ENCODE measurements around the gene RAB31. TPM values are rescaled to one million over a fixed set of nuclear protein-coding genes. Genes with fewer than 3 reads are reported as not detected.

Gene RAB31
- total RNA-seq, 4 donors from 2014 or later: 17.4 to 76.0 (median 45.0) TPM

- Histone ChIP-seq H3K36me3 (no peaks in the 10 kb centered on the region), H3K9me3 (no peaks in the 10 kb centered on the region), H3K4me1 (peaks cover 19 to 58% (median 53%) of the 10 kb centered on the region in 3 donors), H3K27me3 (no peaks in the 10 kb centered on the region), H3K27ac (peak overlapping the region; percentile 70 to 88 (median 80)), H3K4me3 (no peak overlapping the region)
- TF ChIP-seq CTCF (IDR thresholded peaks at IDR 0.05) (no peak), POLR2A (IDR thresholded peaks at IDR 0.05) (peak in 1 of 4 donors; percentile 46)
- WGBS, 2 donors: 27 to 37% methylated on average over 13 to 14 of the region's 14 CpGs
- intact Hi-C loops (cut with DNase I): no loop called here
- DNase-seq: no peak
Observed at GRCh38 chr18:9827793-9828505, 119.8 kb downstream of the RAB31 start.

GRCh38 chr18:9828506-9829396 is 120.7 kb downstream of the RAB31 start:
- Histone ChIP-seq H3K27me3 (no peaks in the 10 kb centered on the region), H3K9me3 (no peaks in the 10 kb centered on the region), H3K4me3 (no peak overlapping the region), H3K36me3 (no peaks in the 10 kb centered on the region), H3K4me1 (peaks cover 19 to 56% (median 53%) of the 10 kb centered on the region in 3 donors), H3K27ac (peak overlapping the region; percentile 39 to 88 (median 76))
- no peak for DNase-seq
- no peak for TF ChIP-seq POLR2A (IDR thresholded peaks at IDR 0.05)
- TF ChIP-seq CTCF (IDR thresholded peaks at IDR 0.05): no peak
- intact Hi-C loops (cut with DNase I): no loop called here
- WGBS, 2 donors: 59 to 69% methylated on average over 15 of the region's 15 CpGs

- H3K4me3 ChIP-seq: no peak overlapping the region
- no peaks in the 10 kb centered on the region for H3K36me3 ChIP-seq
- 81 to 82% methylated on average over 6 of the region's 6 CpGs for WGBS, 2 donors
- intact Hi-C loops (cut with DNase I): no loop called here
- TF ChIP-seq POLR2A (IDR thresholded peaks at IDR 0.05) (no peak), CTCF (IDR thresholded peaks at IDR 0.05) (no peak)
- no peak overlapping the region for H3K27ac ChIP-seq
- no peak for DNase-seq
- H3K4me1 ChIP-seq: peaks cover 19 to 56% (median 47%) of the 10 kb centered on the region in 3 donors
- H3K9me3 ChIP-seq: no peaks in the 10 kb centered on the region
- no peaks in the 10 kb centered on the region for H3K27me3 ChIP-seq
Observed at GRCh38 chr18:9829397-9829712, 121.3 kb downstream of the RAB31 start.

GRCh38 chr18:9831036-9831722 is 123.1 kb downstream of the RAB31 start:
- H3K27ac ChIP-seq: peak overlapping the region; percentile 6 to 49 (median 26)
- H3K4me1 ChIP-seq: peaks cover 9 to 56% (median 44%) of the 10 kb centered on the region in 3 donors
- H3K4me3 ChIP-seq: no peak overlapping the region
- H3K36me3 ChIP-seq: no peaks in the 10 kb centered on the region
- WGBS, 2 donors: 73 to 86% methylated on average over 6 of the region's 13 CpGs
- no peaks in the 10 kb centered on the region for H3K27me3 ChIP-seq
- no peaks in the 10 kb centered on the region for H3K9me3 ChIP-seq
- intact Hi-C loops (cut with DNase I): no loop called here
- DNase-seq: no peak
- TF ChIP-seq POLR2A (IDR thresholded peaks at IDR 0.05) (no peak), CTCF (IDR thresholded peaks at IDR 0.05) (peak in 1 of 6 experiments; percentile 29)
